HS-5 (cell line): ENCODE results near the gene NME7.

Experiments
- DNase-seq: peaks from one replicate; pipeline ENCODE4 v3.0.0-alpha.2; 2012; ENCODE audit warnings: low read depth

The NME7 gene

DNA sequence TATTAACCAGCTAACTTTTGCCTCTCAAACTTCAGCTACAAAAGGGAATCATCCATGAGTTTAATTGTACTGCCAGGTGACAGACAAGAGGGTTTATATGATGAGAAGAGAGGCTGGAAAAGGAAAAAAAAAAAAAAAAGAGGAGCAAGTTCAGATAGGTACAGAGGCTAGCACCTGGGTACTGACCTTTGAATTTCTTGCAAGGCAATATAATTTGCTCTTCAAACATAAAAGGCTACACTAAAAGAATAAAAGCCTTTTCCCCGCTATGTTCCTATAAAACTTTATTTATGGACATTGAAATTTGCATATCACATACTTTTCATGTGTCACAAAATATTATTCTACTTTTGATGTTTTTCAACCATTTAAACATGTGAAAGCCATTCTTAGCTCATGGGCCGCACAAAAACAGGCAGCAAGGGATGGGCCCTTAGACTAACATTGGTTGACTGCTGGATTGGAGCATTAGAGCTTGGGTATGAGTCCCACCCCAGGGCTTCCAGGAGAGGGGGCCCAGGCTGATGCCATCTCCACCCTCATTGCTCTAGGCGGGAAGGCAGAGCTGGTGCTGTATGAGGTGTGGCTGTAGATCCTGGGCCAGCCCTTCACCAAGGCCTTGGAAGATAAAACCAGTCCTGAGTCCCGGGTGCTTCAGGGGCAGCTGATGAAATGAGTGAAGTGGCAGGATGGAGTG lies 216.8 kb downstream of the NME7 start:
- no peak for DNase-seq

DNA sequence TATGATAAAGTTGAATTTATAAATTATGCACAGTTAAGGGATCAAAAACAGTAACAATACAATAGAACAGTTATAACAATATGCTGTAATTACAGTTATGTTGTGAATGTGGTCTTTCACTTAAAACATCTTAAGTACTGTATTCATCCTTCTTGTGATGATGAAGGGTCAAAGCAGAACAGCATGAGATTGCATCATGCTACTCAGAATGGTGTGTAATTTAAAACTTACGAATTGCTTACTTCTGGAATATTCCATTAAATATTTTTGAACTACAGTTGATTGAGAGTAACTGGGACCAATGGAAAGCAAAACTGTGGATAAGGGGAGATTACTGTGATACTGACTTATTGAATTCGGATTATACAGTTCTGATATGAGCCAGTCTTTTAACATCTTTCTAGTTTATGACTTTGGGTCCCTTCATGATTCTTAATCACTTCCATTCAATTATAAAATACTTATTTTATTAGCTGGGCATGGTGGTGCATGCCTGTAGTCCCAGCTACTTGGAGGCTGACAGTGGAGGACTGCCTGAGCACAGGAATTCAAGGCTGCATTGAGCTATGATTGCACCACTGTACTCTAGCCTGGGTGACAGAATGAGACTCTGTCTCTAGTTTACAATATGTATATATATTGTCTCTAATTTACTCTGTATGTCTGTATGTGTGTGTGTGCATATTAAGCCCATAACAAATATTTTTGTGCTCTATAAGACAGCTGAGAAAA lies 217.9 kb downstream of the NME7 start:
- DNase-seq, result no peak

DNA sequence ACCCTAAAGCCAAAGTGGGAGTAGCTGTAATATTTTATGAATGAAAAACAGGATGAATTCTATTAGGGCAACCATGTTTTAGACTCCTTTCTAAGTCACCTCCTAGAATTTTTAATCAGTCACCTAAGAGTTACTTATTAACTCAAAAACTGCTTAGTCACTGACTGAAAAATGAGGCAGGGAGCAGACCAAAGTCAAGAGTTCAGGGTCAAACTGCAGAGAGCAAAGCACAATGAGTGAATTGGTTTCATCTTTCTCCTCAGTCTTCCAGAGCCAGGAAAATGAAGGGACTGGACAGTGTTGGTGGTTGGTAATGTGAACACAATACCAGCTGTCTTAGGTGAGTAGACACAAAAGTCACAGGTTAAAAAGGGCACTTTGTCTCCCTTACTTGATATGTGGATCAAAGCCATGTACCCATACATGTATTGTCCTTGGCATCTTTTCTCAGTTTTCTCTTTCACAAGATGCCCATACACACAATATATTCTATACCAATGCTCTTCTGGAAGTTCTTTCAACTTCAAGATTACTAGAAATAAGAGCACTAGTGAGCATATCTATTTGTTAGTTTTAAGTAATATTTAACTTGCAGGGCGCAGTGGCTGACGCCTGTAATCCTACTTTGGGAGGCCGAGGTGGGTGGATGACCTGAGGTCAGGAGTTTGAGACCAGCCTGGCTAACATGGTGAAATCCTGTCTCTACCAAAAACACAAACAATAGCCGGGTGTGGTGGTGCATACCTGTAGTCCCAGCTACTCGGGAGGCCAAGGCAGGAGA lies 218.9 kb downstream of the NME7 start:
- DNase-seq, result no peak

DNA sequence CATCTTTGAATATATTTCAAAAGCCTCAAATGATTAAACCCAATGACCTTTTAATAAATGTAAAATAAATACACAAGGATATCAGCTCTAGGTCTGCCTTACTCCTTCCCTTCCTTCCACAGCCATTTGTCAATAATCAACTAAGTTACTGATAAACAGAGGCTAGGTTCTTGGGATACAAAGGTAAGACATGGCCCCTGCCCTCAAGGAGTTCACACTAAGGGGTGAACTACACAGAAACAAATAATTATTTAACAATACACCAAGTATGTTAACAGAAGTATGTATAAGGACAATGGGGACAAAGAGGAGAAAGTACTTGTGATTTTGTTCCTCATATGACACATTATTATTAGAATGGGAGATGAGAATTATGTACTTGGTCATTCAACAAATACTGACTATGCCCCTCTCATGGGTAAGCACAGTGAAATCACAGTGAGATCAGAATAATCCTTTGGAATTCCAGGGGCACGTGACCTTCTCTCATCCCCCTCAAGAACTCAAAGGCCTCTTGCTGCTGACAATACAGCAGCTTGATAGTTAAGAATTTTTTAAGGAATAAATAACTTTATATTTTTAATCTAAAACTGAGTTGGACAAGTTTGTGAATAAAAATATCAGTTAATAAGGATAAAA lies 220.9 kb downstream of the NME7 start:
- no peak for DNase-seq

DNA sequence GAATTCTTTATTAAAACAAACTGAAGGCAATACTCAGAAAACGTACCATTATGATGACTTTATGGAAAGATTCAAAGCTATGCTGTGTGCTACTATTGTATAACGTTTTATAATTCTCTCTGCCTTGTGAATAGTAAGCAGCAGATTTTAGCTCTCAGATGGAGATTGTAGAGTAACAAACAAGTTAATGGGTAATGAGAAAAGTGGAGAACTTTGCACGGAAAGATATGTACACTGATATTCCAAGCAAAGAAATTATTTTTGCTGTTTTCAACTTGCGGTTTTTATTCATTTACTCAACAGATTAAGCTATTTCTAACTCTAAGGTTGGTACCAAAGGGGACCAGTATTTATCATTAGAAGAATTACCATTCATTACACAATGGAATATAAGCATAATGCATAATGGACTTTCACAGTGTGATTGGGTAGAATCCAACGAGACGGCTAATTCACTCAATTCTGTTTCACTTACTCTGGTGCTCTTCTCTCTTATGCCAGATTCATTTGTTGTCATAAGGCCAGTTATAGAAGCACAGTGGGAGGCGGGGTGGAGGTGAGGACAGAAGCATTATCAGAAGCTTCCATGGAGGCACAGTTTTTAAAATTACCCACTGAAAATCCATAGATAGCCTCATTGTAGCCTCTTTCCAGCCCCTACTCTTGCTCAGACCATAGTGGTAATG lies 222.5 kb downstream of the NME7 start:
- no peak for DNase-seq

DNA sequence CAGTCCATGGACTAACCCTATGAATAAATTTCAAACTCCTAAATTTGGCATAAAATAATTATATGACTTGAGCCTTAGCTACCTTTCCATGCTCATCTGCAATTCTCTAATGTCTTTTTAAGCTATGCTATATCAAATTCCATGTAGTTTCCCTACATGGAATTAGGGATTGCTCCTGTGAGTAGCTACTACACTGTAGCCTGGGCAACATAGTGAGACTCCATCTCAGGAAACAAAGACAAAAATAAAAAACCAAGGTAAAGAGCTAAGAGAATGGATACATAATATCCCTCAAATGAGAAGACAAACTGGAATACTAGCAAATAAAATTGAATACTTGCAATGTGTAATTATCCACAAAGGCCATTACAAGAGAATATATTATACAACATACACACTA lies 223.6 kb downstream of the NME7 start:
- no peak for DNase-seq

DNA sequence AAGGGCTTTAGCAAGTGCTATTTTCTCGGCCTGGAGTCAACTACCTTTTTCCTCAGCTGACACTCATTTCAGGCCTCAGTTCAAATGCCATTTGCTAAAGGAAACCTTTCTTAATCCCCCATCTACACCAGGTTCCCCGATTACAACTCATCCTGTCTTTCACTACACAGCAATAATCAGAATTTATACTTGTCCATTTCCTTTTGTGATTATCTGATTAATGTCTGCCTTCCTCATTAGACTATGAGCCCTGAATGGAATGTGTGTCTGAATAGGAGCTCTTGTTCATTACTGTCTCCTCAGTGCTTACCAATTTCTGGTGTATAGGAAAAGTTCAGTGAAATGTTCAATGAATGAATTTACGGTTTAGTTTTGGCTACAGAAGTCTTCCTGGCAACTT lies 224.3 kb downstream of the NME7 start:
- DNase-seq, result no peak

DNA sequence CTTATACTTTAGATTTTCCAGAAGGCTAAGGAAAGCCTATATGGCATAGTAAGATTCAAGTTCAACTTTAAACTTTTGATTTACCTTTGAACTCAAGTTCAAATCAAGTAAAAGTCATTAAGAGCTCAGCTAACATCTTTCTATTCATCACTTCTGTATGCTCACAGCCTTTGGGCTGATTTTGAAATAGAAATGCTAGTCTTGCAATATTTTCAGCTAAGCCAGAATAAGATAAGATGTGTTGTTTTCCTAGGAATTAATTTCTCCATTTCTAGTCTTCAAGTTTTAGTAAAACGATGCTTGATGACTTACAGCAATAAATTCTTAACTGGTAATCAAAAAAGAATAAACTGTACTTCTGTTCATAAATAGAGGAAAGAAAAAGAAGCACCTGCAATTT lies 225.5 kb downstream of the NME7 start:
- no peak for DNase-seq

DNA sequence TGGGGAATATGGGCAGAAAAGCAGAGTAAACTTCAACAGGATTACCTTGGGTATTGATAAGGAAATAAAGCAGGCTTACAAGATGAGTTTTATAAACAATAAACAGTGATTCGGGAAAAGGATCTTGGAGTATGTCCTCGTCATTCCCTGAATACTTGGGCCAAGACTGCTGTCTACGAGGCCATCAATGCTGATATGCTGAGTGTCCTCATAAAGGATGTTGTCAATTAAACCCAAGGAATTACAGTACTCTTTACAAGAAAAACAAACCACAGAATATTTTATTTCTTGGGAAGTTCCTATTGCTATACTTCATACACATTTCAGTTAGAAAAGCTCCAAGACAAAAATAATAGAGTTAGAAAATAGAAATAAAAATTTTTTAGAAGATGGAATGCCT lies 226.2 kb downstream of the NME7 start:
- DNase-seq, result no peak

DNA sequence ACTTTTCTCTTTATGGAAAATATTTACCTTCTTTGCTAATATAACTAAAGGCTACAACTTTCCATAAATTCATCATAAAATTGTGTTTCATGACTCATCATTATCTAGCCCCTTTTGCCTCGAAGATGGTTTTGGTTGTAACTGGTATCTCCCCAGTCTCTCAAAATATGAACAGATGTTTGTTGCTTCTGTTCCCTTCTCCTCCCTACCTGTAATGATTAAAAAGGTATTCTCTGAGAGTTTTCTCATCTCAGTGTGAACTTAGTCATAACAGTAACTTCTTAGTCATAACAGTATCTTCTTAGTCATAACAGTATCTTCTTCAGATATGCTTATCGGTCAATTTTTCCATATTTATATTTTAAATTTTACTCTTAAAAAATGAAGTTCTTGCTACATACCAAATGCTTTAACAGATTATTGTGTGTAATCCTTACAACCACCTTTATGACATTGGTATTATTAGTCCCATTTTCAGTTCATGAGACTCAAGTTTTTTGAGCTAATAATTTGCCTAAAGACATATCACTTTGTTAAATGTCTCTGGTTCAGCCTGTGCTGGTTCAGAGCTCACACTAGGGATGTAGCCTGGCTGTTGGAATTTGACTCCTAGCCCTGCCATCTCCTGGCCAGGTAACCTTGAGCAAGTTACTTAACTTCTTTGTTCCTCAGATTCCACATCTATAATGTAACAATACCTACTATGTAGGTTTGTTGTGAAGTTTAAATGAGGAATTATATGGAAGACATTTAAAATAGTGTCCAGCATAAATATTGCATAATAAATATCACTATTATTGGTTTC lies 228.5 kb downstream of the NME7 start:
- no peak for DNase-seq

DNA sequence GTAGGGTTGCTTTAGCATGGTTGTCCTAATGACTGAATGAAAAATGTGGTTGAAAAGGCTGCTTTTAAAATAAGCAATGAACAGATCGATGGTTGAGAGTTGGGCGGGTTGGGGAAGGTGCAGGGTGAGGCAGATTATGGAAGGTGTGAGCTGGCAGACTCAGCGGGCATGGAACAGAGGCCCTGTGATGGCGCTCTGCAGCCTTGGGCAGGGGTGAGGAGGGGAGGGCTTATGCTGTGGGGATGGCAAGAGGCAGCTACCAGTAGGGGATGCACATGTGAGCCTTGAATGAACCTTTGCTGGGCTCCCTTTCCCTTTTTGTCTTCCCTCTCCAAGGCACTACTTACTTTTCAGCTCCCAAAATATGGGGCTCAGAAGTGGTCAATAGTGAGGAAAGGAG lies 230.2 kb downstream of the NME7 start:
- DNase-seq, result no peak

DNA sequence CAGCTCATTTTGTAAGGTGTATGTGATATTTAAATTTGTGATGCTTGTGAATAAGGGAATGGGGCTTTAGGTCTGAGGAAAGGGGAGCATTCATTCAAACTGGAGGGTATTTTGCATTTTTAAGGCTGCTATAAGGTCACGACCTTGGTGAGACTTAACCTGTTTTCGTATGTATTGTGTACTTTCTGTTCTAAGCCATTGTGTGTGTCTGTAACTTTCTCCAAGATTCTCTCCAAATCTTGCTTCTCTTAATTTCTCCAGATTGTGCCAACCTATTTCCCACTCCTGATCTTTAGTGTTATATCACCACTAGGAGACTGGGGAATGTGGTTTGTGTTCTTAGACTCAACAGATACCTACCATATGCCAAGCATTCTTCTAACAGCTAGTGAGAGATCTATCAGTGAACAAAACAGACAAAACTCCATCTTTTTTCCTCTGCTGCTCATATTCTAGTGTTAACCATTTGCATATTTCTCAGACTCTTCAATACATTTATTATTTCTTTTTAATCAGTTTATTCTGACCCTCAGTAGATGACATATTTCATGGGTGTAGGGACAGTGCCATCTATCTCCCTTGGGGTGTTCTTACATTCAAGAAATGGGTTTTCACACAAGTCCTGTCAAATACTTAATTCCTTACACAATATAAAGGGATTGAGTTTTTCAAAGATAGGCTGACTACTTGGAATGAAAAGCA lies 233.6 kb downstream of the NME7 start:
- DNase-seq, result no peak

DNA sequence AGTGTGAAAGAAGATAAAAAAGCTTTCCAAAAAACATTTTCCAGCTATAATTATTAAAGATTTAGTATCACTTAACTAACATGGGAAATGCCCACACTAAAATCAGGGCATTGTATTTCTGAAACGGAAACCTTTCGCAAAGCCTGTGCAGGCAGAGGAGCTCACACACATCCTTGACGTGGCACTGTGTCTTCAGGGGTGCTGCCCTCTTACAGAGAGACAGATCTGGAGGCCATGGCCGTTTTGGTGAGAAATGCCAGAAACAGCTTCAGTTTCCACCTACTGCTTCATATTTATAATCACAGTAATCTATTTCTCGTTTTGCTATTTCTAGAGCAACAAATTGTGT lies 234.4 kb downstream of the NME7 start:
- DNase-seq, result no peak

DNA sequence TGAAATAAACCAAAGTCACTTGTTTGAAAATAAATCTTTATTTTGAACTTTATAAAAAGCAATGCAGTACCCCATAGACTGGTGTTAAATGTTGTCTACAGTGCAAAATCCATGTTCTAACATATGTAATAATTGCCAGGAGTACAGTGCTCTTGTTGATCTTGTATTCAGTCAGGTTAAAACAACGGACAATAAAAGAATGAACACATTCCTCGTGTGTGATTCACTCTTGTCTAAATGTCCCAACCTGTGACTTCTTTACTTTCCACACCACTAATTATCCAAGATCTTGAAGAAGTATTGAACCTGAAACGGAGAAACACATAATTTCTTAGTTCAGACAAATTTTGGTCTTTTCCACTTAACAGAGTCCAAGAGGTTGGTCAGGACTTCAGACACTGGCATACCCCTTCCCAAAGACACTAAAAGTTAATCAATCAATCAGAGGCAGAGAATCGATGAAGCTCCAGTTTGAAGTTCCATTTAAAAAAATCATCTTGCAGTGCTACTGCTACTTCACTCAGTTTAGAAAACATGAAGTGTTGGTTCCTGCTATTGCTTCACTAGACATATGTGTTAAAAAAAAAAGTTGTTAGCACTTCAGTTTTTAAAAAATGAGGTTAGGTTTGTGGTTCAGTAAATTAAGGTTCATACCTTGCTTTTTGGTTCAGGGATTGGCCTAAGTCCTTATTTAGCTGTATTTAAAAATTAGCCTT lies 234.9 kb downstream of the NME7 start:
- no peak for DNase-seq

DNA sequence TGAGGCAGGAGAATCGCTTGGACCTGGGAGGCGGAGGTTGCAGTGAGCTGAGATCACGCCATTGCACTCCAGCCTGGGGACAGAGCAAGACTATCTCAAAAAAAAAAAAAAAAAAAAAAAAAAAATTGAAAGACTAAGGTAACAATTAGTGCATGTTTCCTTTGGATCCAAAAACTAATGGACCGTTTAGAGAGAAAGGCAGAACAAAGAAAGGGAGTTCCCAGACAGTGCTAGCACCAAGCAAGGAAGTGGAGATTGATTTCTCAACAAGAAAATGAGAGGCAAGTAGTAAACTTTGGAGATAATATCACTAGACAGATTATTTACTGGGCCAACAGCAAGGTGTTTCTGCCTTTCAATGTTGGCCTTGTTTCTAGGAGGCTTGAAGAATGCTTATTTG lies 236.9 kb downstream of the NME7 start:
- no peak for DNase-seq

DNA sequence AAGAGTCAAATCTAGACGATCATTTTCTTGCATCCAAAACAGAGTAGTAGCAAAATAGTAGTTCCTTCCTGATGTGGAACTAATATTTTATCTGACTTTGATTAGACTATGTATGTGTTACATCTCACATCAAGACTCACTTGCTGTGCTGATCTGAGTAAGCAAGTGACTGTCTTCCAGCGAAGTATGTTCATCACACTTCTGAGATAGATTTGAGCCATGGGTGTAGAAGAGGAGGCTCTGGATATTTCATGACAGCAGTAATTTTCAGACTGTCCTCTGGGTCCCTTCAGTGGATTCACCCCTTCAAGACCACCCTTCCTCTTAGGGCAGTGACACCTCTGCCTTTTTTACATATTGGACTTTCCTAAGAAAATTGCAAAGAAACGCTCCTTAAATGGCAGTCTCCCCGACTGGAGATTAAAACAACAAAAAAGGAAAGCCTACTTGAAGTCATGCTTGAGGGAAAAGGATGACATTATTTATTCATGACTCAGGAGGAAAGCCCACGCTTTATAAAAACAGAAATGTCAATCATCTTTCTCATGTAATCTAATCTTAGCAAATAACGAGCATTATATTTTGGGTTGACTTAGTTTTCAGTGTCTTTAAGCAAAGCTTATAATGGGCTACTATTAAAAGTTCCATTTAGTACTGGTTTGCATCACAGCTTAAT lies 238.3 kb downstream of the NME7 start:
- DNase-seq, result no peak

DNA sequence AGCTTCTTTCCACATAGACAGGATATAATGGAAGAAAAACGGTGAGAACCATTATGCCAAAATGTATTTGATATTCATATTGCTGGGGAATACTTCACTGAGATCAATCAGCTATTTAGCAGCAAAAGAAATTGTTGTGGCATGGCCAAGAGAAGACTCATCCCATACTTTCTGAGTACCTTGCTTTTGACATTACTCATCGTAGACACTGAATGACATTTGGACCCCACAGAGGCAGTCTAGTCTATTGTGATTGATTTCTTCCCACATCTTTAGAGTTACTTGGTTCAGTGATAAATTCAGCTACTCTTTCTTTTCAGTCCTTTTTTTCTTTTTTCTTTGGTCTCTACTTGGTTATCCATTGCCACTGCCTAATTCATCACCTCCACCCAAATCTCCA lies 239.0 kb downstream of the NME7 start:
- DNase-seq, result no peak

DNA sequence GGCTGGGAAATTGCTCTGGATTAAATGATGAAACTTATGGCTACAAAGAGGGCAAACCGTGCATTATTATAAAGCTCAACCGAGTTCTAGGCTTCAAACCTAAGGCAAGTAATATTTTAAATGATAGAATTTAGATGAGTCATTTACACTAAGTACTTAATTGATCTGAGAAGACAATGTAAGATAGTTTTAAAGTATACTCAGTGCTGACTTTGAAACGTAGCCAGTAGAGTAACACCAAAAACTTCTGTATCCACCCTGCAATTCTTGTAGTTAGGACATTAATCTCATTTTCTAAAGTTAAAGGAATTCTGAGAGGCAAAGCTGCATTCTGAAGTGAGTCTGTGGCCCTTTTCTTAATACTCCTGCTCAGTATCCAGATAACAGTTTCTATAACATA lies 240.3 kb downstream of the NME7 start:
- DNase-seq, result no peak

DNA sequence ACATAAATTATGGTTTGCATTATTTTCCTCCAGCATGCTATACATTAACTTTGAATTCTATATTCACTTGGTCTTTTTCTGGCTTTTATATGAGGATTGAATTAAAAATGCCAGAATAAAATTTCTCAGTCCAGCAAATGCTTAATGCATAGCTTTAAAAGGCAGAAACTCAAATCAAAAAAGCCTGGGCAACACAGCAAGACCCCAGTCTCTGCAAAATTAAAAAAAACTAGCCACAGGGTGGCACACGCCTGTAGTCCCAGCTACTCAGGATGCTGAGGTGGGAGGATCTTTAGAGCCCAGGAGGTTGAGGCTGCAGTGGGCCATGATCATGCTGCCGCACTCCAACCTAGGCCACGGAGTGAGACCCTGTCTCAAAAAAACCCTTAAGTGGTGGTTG lies 241.3 kb downstream of the NME7 start:
- no peak for DNase-seq
